Nasal cavity respiratory epithelium epithelial cell of viscerocranial mucosa (primary cell): ENCODE data around the gene ITGB5. TPM values are rescaled to one million over a fixed set of nuclear protein-coding genes. Genes with fewer than 3 reads are reported as not detected.

Source experiments
- total RNA-seq: library from RNA; depleted of rRNA; stranded (reverse); fragments of >200 nt; gene quantifications from 2 replicates; pipeline ENCODE4 v1.2.3, GENCODE V29; 2014

Gene ITGB5
- 79.3 and 155 TPM in 2 replicates for total RNA-seq

DNA sequence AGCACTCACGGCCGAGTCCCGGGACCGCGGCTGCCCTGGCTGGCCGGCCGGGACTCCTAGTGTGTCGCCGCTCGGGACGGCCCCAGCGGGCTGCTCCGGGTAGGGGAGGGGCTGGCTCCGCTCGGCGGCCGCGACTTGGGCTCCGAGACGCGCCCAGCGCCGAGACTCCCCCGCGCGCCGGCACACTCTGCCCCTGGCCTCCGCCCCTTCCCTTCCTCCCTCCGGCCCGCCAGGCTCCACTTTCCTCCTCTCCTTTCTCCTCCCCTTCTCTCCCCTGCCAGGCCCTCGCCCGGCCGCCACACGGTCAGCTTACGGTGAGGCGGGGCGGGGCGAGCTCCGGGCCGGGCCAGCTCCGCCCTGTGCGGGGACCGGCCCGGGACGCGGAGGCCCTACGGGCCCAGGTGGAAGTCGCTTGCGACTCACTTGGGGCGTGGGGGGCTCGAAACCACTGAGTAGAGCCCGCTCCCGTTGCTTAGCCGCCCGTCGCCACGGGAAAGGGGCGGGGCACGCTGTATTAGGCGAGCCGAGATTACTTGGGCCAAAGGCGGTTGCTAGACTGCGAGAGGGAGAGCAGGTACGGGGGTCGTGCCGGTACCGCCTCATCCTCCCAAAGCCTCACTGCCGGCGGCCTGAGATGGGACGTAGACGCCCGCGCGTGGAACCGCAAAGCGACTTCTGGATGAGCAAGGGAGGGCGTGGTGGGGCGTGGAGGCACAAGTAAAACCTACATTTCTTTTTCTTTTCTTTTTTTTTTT lies at the start of gene ITGB5:
ITGB5 (minus strand) TSS at position 189 of the 755 bp plus-strand sequence. CDS start 365 bp downstream, outside the sequence.

DNA sequence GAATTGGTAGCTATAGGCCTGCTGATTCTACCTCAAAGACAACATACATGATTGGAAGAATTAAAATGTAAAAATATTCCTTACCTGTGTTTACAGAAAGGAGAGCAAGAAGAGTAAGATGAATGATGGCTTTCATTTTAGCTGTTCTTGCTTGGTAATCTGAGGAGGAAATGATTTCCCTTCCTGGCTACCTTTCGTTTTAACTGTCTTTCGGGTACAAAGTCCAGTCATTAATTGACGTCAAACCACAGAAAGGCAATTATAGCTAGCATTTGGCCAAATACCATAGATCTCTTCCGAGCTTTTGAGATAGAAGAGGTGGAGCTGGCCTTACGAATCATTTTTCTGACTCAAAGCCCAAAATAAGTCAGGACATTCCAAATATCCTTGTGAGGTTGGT lies 47.4 kb upstream of the ITGB5 start, which contains the start of gene MUC13:
MUC13 (minus strand) TSS at position 175 of the 400 bp plus-strand sequence; CDS start at position 136, 39 bp downstream.

DNA sequence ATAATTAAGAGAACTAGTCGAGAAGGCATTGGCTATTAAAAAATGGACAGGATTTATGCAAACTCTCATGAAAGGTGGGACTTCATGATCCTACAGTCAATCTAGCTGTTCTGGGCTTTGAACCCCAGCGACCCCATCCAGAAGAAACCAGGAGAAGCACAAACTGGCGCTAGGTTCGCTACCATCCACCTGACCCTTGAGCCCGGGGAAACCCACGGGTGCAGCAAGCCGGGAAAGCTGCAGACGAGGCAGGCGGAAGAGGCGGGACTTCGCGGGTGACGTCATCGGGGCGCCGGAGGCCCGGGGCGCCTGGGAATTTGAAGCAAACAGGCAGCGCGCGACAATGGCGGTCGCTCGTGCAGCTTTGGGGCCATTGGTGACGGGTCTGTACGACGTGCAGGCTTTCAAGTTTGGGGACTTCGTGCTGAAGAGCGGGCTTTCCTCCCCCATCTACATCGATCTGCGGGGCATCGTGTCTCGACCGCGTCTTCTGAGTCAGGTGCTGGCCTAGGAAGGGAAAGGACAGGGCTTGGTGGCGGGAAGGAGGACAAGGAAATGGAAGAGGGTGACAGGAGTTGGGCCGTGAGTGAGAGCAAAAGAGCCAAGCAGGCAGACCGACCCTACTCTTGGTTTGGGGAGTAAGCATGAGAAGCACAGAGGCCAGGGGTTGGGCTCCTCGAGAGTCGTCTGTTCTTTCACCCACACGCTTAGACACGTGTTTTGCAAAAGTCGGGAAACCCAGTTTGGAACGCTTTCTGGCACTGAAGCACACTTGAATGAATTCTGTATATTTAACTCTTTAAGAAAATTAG lies 156.8 kb downstream of the ITGB5 start, which contains the start of gene UMPS:
UMPS (plus strand) TSS at position 324 of the 812 bp plus-strand sequence; CDS start at position 344, 20 bp downstream.

Other genes starting within 250 kb of the ITGB5 start
- 39.3 and 52.3 TPM in 2 replicates for gene UMPS, start 156.9 kb downstream of the ITGB5 start, total RNA-seq
- not detected in 2 replicates for gene MUC13, start 47.4 kb upstream of the ITGB5 start, total RNA-seq
- gene HEG1, start 168.6 kb upstream of the ITGB5 start, total RNA-seq, result 3.1 and 28.7 TPM in 2 replicates